Raji (cell line): ENCODE results near the gene ABCB4.

ENCODE experiments used
- POLR2A ChIP-seq: IDR thresholded peaks from 2 replicates; pipeline ENCODE4 v1.6.1; 2011; ENCODE audit warnings: low read depth, low read length, control low read depth; ENCODE audit not compliant: insufficient read depth

The ABCB4 gene

DNA sequence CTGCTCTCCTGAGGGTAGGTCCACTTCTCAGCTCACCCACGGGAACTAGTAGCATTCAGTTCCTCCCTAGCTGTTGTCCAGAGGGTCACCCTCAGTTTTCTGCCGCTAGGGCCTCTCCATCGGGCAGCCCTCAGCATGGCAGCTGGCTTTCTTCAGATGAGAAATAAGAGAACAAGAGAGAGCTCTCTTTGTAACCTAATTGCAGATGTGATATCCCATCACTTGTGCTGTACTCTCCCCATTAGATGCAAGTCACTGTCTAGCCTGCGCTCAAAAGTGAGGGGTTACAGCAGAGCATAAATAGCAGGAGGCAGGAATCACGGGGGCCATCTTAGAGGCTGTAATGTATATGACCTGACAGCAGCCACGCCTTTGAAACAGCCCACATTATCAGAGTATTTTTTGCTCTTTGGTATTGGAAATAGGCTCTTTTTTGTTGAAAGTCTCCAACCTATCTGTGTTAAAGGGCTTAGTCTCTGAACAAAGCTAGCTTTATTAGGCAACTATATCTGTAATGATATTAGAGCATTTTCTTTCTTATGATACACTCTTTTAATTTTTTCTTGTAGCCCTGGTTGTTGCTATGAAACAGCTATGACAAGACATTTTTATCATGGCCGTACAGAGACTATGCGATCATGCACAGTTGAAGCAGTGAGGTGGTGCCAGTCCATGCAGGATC, 84.3 kb downstream of the ABCB4 start:
- no peak for TF ChIP-seq POLR2A

DNA sequence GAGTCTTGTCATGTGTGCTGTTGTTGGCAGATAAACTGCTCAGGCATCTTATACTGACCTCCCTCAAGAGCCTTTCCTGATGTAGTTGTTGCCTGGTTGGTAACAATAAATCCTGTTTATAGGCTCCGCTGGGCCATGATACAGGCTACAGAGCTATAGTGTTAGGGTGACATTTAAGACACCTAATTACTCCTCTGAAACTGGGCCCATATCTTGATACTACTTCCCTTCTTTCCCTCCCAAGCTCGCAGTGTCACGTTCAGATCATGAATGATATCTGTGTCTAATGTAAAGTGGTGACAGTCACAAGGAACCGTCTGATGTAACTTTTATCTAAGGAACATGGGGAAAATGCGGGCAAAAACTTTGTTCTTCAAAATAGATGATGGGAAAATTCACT, 94.6 kb downstream of the ABCB4 start:
- TF ChIP-seq POLR2A: no peak

DNA sequence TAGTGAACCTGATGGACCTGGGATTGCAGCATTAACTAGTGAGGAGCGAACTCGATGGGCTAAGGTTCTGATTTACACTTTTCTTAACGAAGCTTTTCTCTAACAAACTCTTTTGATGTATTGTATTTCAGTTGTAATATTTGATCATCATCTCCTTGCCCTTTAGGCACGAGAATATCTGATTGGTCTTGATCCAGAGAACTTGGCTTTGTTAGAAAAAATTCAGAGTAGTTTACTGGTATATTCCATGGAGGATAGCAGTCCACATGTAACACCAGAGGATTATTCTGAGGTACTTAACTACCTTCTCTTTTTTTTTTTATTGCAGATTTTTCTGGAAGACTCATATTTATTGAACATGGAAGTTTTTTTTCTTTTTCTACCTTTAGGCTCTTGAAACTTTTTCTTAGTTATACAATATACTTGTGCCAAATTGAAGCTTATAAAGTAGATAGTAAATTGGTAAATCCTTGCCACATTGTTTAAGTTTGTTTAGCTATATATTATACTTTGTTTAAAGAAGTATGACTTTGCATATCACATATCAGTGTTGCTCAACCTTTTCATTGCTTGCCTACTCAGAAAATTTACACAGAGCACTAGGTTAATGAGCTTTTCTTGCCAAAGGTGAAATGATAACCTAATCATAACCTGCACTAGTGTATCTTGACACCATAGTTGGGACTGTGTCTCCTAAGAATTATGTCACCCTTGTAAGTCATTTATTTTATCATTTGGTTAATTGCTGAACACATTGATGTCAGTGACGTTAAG, 99.6 kb downstream of the ABCB4 start:
- TF ChIP-seq POLR2A: no peak

DNA sequence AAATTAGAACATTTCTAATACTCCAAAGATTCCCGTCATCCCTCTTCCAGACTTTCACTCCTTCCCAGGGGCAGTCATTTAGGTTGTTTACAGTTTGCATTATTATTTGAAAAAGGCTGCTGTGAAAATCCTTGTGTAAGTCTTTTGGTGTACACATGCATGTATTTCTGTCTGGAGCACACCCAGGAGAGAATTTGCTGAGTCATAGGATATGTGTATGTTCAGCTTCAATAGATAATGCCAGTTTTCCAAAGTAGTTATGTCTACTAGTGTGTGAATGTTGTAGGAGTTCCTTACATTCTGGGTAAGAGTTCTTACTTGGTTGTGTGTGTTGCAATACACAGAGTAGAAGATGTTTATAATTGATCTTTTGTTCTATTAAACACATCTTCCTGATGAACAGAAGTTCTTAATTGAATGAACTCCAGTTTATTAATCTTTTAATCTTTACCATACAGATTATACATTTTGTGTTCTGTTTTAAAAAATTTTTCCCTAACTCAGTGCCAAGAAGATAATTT, 104.8 kb downstream of the ABCB4 start:
- no peak for TF ChIP-seq POLR2A

DNA sequence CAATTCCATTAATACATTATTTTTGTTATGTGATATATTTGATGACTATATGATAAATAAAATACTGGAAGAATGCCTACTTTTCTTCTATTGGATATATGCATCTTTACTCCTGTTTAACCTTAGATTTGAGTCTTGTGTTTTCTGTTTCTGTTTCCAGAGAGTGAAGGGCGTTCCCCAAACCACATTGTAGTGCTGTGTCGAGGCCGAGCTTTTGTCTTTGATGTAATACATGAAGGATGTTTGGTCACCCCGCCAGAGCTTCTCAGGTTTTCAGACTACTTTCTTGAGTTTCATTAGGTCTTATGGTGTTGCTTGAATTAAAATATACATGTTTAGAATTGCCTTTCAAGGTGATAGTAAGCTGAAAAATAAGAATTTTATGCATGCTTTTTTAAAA, 106.3 kb downstream of the ABCB4 start:
- no peak for TF ChIP-seq POLR2A

DNA sequence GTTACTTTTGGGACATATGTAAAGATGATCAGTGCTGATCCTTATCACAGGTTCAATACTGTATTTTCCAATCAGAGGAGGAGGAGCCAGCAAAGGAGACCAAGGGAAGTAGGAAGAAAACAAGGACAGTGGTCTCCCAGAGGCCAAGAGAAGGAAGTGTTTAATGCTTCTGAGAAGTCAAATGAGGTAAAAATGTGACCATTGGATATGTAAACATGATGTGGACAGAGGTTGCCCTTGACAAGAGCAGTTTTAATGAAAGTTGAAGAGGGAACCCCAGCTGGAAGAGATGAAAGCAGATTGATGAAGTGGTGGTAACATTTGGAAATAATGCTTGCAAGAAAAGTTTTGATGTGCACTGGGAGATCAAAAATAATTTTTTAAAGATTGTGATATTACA, 111.2 kb downstream of the ABCB4 start:
- no peak for TF ChIP-seq POLR2A

DNA sequence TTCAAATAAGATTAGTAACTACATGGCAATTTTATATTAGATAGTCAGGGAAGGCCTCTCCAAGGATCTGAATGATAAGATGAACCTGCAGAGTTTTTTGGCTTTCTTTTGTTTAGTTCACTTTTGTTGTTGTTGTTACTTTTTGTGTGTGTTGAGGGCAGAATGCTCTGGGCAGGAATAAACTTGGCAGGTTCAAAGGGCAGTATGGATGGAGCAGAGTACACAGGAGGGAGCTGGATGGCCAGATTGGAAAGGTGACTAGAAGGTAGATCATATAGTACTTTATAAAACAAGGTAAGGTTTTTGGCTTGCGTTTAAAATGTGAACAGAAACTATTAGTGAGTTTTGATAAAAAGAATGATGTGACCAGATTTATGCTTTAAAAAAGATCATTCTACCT, 112.1 kb downstream of the ABCB4 start:
- no peak for TF ChIP-seq POLR2A

DNA sequence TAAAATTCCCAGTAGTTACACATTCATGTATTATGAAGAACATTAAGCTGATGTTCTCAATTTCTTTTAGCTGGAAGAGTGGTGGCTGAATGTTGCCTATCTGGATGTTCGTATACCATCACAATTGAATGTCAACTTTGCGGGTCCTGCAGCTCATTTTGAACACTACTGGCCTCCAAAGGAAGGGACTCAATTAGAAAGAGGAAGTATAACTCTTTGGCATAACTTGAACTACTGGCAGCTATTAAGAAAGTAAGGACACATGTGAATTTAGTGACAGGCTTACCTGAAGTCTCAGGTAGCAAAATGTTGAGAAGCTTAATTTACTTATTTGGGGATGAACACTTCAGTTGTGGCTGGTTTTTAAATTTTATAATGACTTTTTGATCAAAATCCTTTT, 114.2 kb downstream of the ABCB4 start:
- no peak for TF ChIP-seq POLR2A

DNA sequence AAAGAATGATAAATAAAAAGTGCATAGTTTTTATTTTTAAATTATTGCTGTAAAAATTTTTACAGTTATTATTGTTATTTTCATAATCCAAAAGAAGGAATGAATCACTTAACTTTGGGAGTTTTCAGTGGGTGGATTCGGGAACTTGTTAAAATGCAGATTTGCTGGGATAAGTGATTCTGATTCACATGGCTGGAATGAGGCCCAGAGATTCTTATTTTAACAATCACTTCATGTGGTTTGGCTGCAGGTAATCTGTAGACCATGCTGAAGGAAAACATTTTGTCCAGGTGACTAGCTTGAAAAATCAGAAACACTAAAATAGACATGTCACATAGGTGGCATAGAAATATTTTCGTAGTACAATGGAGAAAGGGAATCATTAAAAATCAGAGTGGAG, 116.1 kb downstream of the ABCB4 start:
- no peak for TF ChIP-seq POLR2A

DNA sequence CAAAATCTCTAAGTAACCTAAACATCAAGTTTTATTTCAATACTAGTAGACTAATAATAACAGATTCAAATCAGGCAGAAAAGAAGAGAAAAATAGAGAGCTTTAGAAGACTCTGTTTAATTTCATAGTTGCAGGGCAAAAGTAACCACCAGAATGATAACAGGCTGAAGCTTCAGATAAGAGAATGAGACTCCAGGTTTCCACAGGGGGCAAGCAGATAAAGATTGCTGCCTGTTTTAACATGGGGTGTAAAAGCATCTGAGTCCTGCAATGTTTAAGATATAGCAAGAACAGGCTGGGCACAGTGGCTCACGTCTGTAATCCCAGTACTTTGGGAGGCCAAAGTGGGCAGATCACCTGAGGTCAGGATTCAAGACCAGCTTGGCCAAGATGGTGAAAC, 119.0 kb downstream of the ABCB4 start:
- TF ChIP-seq POLR2A: no peak

DNA sequence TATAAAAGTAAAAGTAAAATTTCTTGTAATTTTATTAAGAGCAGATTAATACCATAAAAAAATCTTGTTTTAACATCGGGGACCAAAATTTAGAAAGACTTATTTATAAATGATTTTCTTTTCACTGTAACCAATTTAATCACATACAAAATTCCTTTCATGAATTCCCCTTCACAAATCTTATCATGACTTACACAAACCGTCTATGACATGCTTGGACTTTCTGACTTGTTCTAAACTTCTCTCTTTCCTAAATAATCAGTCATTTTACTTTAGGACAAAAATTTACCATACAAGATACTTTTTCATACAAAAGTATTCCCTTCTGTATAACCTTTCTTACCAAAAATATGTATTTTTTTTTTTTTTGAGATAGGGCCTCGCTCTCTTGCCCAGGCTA, 120.7 kb downstream of the ABCB4 start:
- no peak for TF ChIP-seq POLR2A
